EH (cell line): ENCODE measurements around the gene VPS13D.

Experiments
- DNase-seq: peaks from one replicate; pipeline ENCODE4 v3.0.0-alpha.2; 2015; ENCODE audit warnings: low read depth

The VPS13D gene

DNA sequence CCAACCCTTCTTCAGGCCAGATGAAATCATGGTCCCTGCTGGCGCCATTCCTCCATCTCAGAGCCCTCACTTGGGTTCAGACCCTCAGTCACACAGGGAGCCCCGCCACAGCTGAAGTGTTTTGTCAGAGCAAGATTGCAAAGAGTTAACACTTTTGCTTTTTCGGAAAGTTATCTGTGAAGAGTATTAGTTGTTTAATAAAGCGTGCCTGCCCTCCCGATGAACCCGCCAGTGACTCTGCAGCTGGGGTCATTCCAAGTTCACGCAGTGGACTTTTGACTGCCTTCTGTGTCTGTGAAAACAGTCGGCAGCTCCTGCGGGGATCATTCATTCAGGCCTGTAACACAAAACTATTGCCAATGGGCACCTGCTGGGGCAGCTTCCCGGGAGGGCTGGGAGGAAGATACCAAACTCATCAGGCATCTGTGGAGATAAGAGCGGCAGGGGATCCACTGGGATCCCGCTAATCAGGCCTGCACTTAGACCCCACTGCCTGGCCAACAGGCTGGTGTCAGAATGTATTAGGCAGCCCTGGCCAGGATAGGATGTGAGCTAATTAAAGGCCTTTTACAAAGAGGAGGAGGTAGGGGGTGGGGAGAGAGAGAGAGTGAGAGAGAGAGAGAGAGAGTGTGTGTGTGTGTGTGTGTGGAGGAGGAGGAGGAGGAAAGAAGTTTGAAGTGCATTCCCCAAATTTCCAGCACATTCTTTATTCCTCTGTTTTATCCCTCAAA lies 203.7 kb downstream of the VPS13D start:
- DNase-seq = peak; percentile 59

DNA sequence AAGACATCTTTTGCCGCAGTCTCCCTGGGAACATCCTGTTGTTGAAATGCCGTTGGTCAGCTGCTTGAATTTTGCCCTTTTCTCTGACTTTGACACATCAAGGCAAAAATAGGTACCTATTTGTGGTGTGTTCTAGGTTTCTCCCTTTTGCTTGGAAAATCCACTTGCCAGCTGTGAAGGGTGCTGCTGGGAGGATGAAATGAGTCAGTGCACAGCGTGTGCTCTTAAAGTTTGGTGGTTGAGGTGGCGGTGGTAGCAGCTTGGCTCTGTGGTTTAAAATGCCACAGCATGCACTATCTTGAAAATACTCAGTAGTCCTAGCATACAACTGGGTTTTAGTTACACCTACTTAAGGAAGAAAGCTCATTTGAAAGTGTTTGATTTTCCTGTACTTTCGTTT lies 204.3 kb downstream of the VPS13D start:
- DNase-seq = peak; percentile 85

GRCh38 chr1:12434686-12435085 lies 204.9 kb downstream of the VPS13D start:
- DNase-seq = no peak

DNA sequence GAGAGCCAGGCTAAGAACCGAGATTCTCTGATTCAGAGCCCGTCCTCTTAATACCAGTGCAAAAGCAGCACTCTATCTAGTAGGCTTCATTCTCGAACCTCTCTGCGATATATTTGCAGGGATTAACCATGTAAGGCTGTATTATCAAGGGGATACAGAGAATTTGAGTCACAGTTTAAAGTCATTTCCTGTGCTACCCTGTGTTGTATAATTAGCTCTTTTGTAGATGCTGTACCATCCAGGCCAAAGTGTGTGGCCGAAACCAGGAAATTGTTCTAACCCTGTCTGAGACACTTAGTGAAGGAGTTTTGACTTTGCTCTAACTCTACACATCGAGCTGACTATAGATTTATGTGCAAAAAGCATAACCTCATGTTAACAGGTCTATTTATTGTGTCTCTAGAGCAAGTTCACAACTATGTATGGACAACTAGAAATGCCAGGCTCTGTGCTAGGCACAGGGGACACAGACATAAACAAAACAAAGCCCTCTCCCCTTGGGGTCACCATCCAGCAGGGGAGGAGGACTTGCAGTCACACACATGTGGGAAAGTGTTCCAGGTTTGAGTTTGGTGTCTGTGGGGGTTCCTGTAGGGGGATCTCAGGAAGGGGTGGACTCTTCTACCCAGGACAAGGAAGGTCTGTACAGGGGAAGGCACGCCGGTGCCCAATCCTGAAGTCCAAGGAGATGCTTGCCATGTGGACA lies 206.0 kb downstream of the VPS13D start:
- peak; percentile 59 for DNase-seq

GRCh38 chr1:12436345-12436658 lies 206.5 kb downstream of the VPS13D start:
- no peak for DNase-seq

DNA sequence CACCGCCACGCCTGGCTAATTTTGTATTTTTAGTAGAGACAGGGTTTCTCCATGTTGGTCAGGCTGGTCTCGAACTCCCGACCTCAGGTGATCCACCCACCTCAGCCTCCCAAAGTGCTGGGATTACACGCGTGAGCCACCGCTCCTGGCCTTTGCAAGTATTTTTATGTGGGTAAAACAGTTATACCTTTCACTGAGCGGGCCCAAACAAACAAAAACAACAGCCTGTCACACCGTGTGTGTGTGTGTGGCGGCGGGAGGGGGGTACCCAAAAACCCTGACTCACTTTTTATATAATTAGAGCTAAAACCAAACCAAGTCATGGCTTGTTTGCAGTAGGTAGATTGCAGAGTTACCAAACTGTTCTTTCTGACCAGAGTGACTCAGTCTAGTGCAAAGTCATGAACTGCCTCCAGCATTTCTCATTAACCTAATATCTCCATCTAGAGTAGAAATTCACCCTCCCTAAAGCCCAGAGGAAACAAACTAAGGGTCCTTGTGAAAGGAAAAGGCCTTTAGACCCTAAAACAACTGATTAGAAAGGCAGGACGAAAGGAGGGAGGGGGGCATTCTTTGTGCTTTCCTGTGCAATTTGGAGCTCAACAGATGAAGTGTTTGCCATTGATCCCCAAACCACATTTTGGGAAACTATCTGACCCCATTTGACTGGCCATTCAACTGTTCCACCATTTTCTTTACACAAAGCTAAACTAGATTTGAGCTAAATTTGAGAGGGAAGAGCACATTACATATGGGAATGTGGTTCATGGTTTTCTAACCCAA lies 207.2 kb downstream of the VPS13D start:
- DNase-seq = peak; percentile 81

- DNase-seq = no peak
Measured at GRCh38 chr1:12437629-12438028, 207.8 kb downstream of the VPS13D start.

- peak; percentile 20 for DNase-seq
Measured at GRCh38 chr1:12438349-12438924, 208.6 kb downstream of the VPS13D start.

- DNase-seq = no peak
Measured at GRCh38 chr1:12439073-12439472, 209.2 kb downstream of the VPS13D start.

- DNase-seq = no peak
Measured at GRCh38 chr1:12441414-12442105, 211.7 kb downstream of the VPS13D start.

DNA sequence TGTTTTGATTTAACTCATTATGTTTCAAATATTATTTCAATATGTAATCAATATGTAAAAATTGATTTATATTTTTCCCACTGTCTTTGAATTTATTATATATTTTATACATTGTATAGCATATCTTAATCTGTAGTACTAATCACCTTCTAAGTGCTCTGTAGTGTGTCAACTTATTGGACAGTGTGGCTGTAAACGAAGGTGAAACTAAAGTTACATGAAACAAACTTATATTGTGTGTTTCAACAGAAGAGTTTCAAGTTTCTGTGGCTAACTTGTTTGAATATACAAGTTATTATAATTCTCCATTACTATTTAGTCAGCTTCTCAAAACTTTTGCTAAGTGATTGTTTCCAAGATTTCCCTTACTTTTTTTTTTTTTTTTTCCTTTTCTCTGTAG lies 212.4 kb downstream of the VPS13D start:
- DNase-seq = no peak

GRCh38 chr1:12443151-12443550 lies 213.3 kb downstream of the VPS13D start:
- no peak for DNase-seq

DNA sequence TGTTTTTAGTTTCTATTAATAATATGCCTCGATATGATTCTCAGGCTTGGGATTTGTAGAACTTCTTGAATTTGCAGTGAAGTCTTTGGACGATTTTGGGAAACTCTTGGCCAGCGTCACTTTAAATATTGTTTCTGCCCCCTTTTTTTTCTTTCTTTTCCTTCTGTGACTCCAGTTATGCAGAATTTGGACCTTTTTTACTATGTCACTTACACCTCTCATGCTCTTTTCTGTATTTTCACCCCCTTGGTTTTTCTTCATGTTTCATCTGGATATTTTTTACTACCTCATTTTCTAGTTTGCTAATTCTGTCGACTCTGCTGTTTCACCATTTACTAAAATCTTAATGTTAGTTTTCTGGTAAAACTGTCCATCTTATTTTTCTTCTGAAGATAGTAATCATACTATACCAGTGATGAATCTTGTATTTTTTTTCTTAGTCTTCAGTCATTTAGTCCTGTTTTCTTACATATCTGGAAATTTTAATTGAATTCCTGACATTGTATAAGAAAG lies 214.6 kb downstream of the VPS13D start:
- no peak for DNase-seq

DNA sequence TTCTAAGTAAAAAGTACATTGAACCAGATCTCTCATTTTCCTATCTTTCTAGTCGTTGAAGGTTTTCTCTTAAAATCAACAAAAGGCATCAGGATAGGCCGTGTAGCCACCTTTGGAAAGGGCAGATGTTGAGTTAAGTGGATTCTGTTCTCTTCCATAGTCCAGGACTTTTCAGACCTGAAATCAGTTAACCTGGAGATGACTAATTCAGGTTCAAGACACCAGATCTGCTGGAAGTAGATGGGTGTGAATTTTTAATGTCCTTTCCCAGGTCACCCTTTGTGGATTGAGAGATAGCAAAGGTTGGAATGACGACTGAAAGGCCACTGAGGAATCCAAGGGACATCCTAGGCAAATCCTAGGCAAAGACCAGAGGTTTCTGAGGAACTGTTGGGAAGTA lies 215.4 kb downstream of the VPS13D start:
- no peak for DNase-seq

DNA sequence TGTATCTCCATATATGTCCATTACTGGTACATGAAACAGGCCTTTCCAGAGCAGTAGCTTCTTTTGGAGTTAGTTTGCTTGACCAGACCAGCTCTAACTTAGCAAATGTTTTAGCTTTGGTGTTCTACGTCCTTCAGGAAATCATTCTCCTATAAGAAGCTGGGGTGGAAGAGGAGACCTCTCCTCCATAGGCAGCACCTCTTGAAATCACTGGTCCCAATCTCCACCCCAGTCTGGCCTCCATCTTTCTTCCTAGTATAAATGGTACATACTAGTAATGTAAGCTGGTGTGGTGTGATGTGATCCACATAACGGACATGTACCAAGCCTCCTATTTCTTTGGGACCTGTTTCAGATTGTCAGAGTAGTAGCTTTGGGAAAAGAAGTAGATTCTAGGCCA lies 216.8 kb downstream of the VPS13D start:
- DNase-seq = no peak

GRCh38 chr1:12447307-12447706 lies 217.5 kb downstream of the VPS13D start:
- DNase-seq = peak; percentile 91

GRCh38 chr1:12447849-12448312 lies 218.1 kb downstream of the VPS13D start:
- DNase-seq = peak; percentile 74

GRCh38 chr1:12448746-12449177 lies 218.9 kb downstream of the VPS13D start:
- DNase-seq = peak; percentile 84

DNA sequence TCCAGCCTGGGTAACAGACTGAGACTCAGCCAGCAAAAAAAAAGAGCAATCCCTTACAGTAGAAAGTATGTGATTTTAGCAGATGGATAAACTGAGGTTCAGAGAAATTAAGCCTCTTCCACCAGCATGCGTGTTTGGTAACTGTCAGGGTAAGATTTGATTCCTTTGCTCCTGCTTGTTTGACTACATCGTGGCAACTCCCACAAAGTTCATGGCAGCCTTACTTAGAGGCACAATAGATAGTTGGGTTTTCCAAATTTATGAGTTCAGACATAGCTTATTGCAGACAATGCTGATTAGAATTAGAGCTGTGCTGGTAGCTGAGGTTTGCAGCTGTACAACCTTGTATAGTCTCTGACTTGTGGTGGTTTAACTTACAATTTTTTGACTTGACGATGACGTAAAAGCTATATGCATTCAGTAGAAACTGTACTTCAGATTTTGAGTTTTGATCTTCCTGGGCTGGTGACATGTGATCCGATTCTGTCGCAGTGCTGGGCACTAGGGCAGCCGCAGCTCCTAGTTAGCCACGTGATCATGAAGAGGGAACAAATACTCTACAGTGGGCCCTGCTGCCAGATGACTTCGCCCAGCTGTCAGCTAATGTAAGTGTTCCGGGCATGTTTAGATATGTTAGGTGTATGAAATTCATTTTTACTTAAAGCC lies 220.4 kb downstream of the VPS13D start:
- DNase-seq = no peak

GRCh38 chr1:12450756-12451559 lies 221.1 kb downstream of the VPS13D start:
- DNase-seq = no peak
